ENCODE data around the gene NDRG3.
"Not testable (repeated sequence)": the region's sequence is repeated elsewhere in the genome, so short reads cannot be mapped to it uniquely, and the experiment has no call there.

NDRG3 gene

DNA sequence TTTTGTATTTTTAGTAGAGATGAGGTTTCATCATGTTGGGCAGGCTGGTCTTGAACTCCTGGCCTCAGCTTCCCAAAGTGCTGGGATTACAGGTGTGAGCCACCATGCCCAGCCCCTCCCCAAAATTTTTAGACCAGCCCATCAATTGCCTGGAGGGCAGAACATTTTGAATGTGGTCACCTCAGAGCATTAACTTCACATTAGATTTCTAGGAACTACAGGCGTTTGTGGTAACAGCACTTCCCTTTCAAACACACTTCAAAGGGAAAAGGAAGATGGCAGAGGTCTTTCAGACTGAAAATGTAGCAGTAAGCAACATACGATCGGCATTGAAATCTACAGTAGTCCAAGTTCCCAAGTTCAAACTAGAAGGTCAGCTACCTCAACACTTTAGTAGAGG, 87.6 kb downstream of the NDRG3 start:
- Mint-ChIP-seq H3K4me1 (peaks cover 0 to 12% of the 10 kb centered on the region in 2 donors), H3K36me3 (peaks cover 16 to 22% of the 10 kb centered on the region in 2 donors), H3K4me3 (no peak overlapping the region), H3K27ac (no peak overlapping the region), H3K9me3 (no peaks in the 10 kb centered on the region), H3K27me3 (no peaks in the 10 kb centered on the region)
- DNase-seq (no peak), ATAC-seq (replicated peaks) (no peak)

DNA sequence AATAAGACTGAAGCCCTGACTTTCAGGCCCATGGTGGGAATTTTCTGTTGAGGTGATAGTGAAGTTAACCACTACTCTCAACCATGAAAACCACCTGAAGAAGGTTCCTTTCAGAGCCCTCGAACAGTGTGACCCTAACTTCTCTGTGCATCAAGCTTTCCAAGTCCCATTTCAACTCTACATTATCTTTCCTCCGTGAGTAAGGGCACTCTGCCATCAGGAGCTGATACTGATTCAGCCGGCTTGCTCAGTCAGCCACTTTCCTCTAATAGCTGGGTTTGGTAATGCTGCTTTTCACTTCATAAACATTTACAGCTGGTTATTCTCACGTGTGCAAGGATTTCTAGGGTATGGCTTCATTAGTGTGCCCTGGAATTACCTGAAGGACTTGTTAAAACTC, 89.2 kb downstream of the NDRG3 start:
- DNase-seq (no peak), ATAC-seq (replicated peaks) (no peak)
- H3K4me1 Mint-ChIP-seq = peaks cover 2 to 4% of the 10 kb centered on the region in 2 donors
- H3K27ac Mint-ChIP-seq = peak overlapping the region; percentile 16
- H3K9me3 Mint-ChIP-seq = no peaks in the 10 kb centered on the region
- H3K27me3 Mint-ChIP-seq = no peaks in the 10 kb centered on the region
- no peak overlapping the region for H3K4me3 Mint-ChIP-seq
- peaks cover 23 to 27% of the 10 kb centered on the region in 2 donors for H3K36me3 Mint-ChIP-seq

DNA sequence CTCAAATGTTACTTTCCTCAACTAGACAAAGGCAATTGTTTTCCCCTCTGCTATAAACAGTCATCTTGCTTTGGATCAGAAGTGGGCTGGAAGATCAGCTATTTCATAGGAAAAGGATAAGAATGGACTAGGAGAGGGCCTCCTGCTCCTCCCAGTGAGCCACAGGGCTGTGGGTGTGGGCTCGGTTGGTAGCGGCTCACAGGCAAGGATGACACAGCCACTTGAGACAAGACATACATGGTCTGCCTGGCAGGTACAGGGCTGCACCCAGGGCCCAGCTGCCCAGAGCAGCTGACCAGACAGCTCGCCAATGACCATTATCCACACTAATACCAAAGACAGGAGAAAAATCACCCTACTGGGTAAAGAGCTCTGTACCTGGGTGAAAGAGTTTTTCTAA, 90.9 kb downstream of the NDRG3 start:
- H3K9me3 Mint-ChIP-seq = no peaks in the 10 kb centered on the region
- no peaks in the 10 kb centered on the region for H3K27me3 Mint-ChIP-seq
- DNase-seq = no peak
- no peak overlapping the region for H3K27ac Mint-ChIP-seq
- no peak for ATAC-seq (replicated peaks)
- H3K36me3 Mint-ChIP-seq = peaks cover 19 to 21% of the 10 kb centered on the region in 2 donors
- H3K4me1 Mint-ChIP-seq = peaks cover 2 to 4% of the 10 kb centered on the region in 2 donors
- H3K4me3 Mint-ChIP-seq = no peak overlapping the region

DNA sequence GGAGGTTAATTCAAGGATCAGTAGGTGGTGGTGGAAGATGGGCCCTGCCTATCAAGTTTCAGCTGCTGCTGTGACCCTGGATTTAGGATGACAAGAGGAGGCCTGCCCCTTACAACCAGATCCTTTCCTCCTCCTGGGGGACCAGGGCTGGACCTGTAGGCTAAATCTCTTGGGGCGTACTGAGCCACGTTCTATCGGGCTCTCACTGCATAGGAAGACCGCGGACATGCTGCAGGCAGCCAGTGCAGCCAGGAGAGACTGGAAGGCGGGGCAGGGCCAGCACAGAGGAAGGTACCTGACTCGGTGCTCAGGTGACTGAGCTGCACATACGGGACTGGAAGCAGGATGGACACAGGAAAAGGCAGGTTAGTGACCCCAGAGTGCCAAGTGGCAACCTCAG, 91.4 kb downstream of the NDRG3 start:
- Mint-ChIP-seq H3K9me3 (no peaks in the 10 kb centered on the region), H3K4me3 (no peak overlapping the region), H3K27me3 (no peaks in the 10 kb centered on the region), H3K4me1 (peaks cover 2 to 4% of the 10 kb centered on the region in 2 donors), H3K36me3 (peaks cover 17 to 20% of the 10 kb centered on the region in 2 donors), H3K27ac (no peak overlapping the region)
- DNase-seq (no peak), ATAC-seq (replicated peaks) (no peak)

DNA sequence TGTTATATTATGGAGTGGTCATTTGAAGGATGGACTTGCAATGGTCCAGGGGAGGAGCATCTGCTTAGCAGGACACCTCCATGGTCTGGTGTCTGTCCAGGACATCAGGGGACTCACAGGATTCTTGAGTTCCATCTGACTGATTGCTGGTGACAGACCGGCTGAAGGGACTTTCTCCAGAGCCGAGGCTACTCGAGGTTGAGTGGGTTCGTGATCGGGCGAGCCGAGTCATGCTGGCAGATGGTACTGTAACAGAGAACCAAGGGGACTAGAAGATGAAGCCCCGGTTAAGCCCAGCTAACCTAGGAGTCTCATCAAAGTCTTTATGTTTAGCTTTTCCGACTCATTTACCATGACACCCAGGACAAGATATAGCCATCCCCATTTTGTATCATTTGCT, 92.4 kb downstream of the NDRG3 start:
- Mint-ChIP-seq H3K9me3 (no peaks in the 10 kb centered on the region), H3K4me1 (peaks cover 2 to 3% of the 10 kb centered on the region in 2 donors), H3K27ac (no peak overlapping the region), H3K36me3 (peaks cover 17 to 20% of the 10 kb centered on the region in 2 donors), H3K27me3 (no peaks in the 10 kb centered on the region), H3K4me3 (no peak overlapping the region)
- DNase-seq = no peak
- no peak for ATAC-seq (replicated peaks)

DNA sequence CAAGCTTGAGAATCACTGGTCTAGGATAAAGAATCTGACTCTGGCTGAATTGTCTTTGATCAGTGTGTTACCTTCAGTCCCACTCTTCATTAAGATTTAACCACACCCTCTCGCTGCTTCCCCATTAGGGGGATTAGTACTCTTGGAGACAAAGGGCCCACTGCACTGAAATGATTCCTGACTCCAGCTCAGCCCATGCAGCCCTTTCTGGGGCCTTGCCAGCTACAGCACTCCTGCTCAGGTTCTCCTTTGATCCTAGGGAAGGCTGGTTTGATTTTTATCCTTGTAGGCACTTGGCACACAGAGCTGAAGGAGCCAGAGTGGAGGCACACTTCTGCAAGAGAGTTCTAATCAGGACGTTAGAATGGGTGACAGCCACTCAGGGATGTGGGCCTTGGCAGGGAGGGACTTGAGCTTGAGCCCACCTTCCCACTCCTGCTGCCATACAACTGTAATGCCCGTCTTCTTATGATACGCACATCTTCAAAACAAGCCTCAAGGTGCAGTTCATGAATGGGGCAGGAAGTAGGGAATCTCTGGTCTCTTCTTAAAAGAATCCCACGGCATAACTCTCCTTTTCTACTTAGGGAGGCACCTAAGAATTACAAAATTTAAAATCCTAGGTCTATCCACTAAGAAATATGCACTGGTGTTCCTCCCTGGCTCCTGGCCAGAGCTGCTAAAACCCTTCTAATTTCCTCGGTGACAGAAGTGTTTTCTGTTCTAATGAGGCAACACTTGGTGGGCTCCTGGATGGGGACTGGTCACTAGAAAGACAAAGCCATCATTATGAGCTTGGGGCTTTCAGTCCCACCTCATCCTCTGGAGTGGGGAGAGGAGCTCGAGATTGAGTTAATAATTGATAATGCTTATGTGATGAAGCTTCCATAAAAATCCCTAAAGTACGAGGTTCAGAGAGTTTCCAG, 98.4 kb downstream of the NDRG3 start:
- DNase-seq (no peak), ATAC-seq (replicated peaks) (no peak)
- Mint-ChIP-seq H3K36me3 (peaks cover 5 to 6% of the 10 kb centered on the region in 2 donors), H3K27me3 (no peaks in the 10 kb centered on the region), H3K9me3 (no peaks in the 10 kb centered on the region), H3K4me3 (no peak overlapping the region), H3K27ac (no peak overlapping the region), H3K4me1 (peaks cover 7 to 10% of the 10 kb centered on the region in 2 donors)

DNA sequence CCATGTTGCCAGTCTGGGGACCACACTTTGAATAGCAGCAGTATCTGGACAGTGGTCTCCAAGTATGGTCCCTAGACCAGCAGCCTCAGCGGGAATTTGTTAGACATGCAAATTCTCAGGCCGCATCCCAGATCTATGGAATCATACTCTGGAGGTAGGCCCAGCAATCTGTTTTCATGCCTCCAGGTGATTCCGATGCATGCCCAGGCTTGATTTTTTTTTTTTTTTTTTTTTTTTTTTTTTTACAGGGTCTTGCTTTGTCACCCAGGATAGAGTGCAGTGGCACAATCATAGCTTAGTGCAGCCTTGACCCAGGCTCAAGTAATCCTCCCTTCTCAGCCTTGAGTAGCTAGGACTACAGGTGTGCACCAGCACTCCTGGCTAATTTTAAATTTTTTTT, 99.2 kb downstream of the NDRG3 start:
- Mint-ChIP-seq H3K36me3 (peaks cover 2 to 6% of the 10 kb centered on the region in 2 donors), H3K27ac (no peak overlapping the region), H3K4me3 (no peak overlapping the region), H3K4me1 (peaks cover 7 to 10% of the 10 kb centered on the region in 2 donors), H3K9me3 (no peaks in the 10 kb centered on the region), H3K27me3 (no peaks in the 10 kb centered on the region)
- DNase-seq = no peak
- no peak for ATAC-seq (replicated peaks)

DNA sequence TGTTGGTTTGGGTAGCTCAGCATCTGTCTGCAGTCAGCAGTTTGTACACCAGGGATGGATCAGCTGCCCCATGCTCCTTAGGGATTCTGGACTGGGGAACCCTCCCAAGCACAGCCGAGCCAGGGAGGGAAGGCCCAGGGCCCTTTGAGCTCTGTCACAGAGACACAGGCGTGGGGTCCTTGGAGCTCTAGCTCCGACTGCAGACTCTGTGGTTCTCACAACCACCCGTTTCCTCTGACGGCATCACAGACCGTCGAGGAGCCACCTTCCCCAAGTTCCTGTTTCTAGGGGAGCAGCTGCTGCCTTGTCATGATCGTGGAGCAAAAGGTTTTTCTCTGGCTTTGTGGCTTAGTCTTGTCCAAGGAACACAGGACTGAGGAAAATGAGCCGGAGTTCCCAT, 99.9 kb downstream of the NDRG3 start, which contains the start of gene SLA2:
Gene SLA2 (minus strand): TSS at position 199 of the 400 bp plus-strand sequence. CDS start 4,861 bp downstream, outside the sequence.
- Mint-ChIP-seq H3K27me3 (no peaks in the 10 kb centered on the region), H3K36me3 (no peaks in the 10 kb centered on the region), H3K9me3 (no peaks in the 10 kb centered on the region), H3K4me3 (peak within 1 kb of the TSS; percentile 25 to 62), H3K27ac (peak within 1 kb of the TSS; percentile 69), H3K4me1 (peaks cover 7 to 10% of the 10 kb centered on the region in 2 donors)
- peak; percentile 27 for DNase-seq
- peak; percentile 97 to 98 for ATAC-seq (replicated peaks)

DNA sequence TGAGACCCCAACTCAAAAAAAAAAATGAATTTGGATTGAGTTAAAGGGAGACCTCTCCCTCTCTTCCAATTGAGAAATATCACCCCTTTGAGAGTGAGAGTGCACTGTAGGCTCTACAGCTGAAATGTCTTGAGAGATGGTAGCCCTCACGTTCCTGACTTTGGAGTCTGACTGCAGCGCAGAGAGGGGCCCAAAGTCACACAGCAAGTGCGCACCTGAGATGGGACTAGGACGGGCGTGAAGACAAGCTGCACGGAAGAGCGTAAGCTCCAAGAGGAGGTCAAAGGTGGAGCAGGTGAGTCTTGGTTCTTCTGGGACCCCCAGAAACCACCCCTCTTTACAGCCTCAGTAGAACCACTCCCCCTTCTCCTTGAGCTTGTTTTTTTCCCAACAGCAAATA, 100.5 kb downstream of the NDRG3 start:
- Mint-ChIP-seq H3K27ac (no peak overlapping the region), H3K36me3 (no peaks in the 10 kb centered on the region), H3K27me3 (no peaks in the 10 kb centered on the region), H3K4me1 (peaks cover 7 to 10% of the 10 kb centered on the region in 2 donors), H3K4me3 (peak overlapping the region; percentile 25 to 62), H3K9me3 (no peaks in the 10 kb centered on the region)
- ATAC-seq (replicated peaks) (no peak), DNase-seq (no peak)

DNA sequence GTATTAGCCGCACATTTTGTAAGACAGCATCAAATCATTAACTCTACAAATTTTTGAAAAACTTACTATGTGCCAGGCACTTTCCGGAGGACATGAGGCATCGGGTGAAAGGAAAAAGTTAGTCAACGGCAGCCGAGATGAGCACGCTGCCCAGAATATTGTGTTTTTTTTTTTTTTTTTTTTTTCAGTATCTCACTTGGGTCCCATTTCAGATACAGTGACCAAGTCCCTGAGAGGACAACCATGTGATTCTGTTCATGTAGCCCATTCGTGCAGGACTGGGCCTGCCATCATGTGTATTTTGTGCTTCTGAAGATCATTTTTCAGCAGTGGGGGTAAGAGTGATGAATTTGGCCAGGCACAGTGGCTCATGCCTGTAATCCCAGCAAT, 101.2 kb downstream of the NDRG3 start:
- no peak for ATAC-seq (replicated peaks)

DNA sequence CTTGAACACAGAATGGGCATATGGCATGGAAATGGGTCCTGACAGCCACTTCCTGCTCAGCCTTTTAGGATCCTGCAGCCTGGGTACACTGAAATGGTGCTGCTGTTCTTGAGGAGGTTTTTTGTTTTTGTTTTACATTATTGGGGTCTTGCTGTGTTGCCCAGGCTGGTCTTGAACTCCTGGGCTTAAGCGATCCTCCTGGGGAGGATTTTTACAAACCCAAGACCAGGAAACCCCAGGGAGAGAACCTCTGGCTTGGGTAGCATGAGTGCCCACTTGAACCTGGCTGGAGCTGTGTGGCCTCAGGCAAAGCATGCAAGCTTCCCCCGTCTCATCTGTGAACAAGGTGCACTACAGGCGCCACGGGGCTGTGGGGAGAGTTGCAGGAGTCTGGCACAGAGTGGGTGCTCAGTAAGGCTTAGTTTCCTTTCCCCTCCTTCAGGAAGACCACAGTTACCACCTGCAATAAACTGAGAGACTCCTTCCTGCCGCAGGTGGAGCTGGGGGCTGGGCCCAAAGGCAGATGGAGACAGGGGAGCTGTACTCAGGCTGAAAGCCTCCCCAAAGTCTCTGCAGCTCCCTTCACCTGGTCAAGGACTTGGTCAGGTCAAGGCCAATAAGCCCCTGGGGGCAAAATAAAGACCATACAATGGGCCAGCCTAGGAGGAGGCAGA, 101.7 kb downstream of the NDRG3 start:
- H3K9me3 Mint-ChIP-seq = no peaks in the 10 kb centered on the region
- DNase-seq = no peak
- no peaks in the 10 kb centered on the region for H3K36me3 Mint-ChIP-seq
- H3K4me3 Mint-ChIP-seq = no peak overlapping the region
- H3K27me3 Mint-ChIP-seq = no peaks in the 10 kb centered on the region
- peaks cover 7 to 10% of the 10 kb centered on the region in 2 donors for H3K4me1 Mint-ChIP-seq
- no peak overlapping the region for H3K27ac Mint-ChIP-seq
- ATAC-seq (replicated peaks) = peak in 1 of 2 donors; percentile 18

More for the DNA sequence above, 101.2 kb downstream of the NDRG3 start:
- Mint-ChIP-seq H3K4me1 (peaks cover 7 to 10% of the 10 kb centered on the region in 2 donors), H3K27ac (no peak overlapping the region), H3K4me3 (no peak overlapping the region), H3K27me3 (no peaks in the 10 kb centered on the region), H3K9me3 (no peaks in the 10 kb centered on the region), H3K36me3 (no peaks in the 10 kb centered on the region)
- no peak for DNase-seq

DNA sequence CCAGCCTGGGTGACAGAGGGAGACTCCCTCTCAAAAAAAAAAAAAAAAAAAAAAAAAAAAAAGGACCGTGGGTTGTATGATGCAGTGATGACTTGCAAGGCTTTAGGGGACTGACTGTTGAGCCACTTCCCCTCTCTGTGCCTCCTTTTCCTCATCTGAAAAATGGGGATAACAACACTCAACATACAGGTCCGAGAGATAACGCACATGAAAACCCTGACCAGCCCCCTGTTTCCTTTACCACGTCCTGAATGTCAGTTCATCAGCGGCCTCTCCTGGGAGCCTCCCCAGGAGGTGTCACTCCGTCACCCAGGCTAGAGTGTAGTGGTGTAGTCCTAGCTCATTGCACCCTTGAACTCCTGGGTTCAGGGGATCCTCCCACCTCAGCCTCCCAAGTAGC, 103.8 kb downstream of the NDRG3 start:
- no peak overlapping the region for H3K4me3 Mint-ChIP-seq
- DNase-seq (no peak), ATAC-seq (replicated peaks) (no peak)
- no peaks in the 10 kb centered on the region for H3K27me3 Mint-ChIP-seq
- H3K9me3 Mint-ChIP-seq = no peaks in the 10 kb centered on the region
- H3K4me1 Mint-ChIP-seq = peaks cover 7 to 10% of the 10 kb centered on the region in 2 donors
- no peak overlapping the region for H3K27ac Mint-ChIP-seq
- no peaks in the 10 kb centered on the region for H3K36me3 Mint-ChIP-seq

DNA sequence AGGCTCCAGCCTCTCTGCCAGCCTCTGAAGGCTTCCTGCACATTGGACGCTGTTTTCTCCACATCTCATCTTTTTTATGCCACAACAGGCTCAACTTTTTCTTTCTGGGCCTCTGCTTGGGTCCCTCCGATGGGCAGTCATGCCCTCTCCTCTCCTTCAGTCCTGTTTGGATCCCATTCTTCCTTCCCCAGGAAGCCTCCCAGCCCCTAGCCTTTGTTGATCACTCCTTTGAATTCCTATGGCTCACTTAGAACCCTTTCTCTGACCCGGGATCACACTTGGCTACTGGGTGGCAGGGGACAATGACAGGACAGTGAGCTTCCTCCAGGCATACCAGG, 104.4 kb downstream of the NDRG3 start:
- no peak for ATAC-seq (replicated peaks)
- H3K27ac Mint-ChIP-seq = no peak overlapping the region
- H3K4me1 Mint-ChIP-seq = peaks cover 7 to 10% of the 10 kb centered on the region in 2 donors
- no peaks in the 10 kb centered on the region for H3K27me3 Mint-ChIP-seq
- no peaks in the 10 kb centered on the region for H3K36me3 Mint-ChIP-seq
- DNase-seq = no peak
- H3K4me3 Mint-ChIP-seq = no peak overlapping the region
- H3K9me3 Mint-ChIP-seq = no peaks in the 10 kb centered on the region

DNA sequence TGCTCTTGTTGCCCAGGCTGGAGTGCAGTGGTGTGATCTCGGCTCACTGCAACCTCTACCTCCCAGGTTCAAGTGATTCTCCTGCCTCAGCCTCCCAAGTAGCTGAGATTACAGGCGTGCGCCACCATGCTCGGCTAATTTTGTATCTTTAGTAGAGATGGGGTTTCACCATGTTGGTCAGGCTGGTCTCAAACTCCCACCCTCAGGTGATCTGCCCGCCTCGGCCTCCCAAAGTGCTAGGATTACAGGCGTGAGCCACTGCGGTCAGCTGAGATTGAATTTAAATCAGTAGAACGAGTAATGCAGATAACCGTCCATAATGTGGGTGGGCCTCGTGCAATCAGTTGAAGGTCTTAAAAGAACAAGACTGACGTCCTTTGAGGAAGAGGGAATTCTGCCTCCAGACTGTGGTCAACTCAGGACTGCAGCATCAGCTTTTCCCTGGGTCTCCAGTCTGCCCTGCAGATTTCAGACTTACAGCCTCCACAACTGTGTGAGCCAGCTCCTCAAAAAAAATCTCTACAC, 107.0 kb downstream of the NDRG3 start:
- not testable (repeated sequence) for H3K27ac Mint-ChIP-seq; H3K4me1 Mint-ChIP-seq; H3K27me3 Mint-ChIP-seq; ATAC-seq (replicated peaks); DNase-seq; H3K36me3 Mint-ChIP-seq; H3K9me3 Mint-ChIP-seq; H3K4me3 Mint-ChIP-seq
